Calu3 (cell line): Measurements from ENCODE around the gene IL21. TPM values are rescaled to one million over a fixed set of nuclear protein-coding genes. Genes with fewer than 3 reads are reported as not detected.

ENCODE experiments used
- BruUV-seq: library from RNA; stranded (reverse); fragments of 400-500 nt; replicated peaks from 2 replicates; lab custom pipeline; 2021; lab: Mats Ljungman, UMichigan
- CTCF ChIA-PET: fragments of 300-600 bp; sonication (Branson Sonifier 250); formaldehyde crosslinking; loops from one replicate; lab custom pipeline; 2022; ENCODE audit warnings: antibody characterized with exemption; lab: Charles Lee
- DNase-seq: peaks from one replicate; pipeline ENCODE4 v3.0.0; 2022
- H3K27ac Mint-ChIP-seq: one replicate; pipeline ENCODE4 v1.8.0; 2022; ENCODE audit warnings: mixed read lengths; ENCODE audit not compliant: unreplicated experiment
- H3K27me3 Mint-ChIP-seq: one replicate; pipeline ENCODE4 v1.8.0; 2022; ENCODE audit warnings: mixed read lengths; ENCODE audit not compliant: unreplicated experiment
- H3K36me3 Mint-ChIP-seq: one replicate; pipeline ENCODE4 v1.8.0; 2022; ENCODE audit warnings: mild to moderate bottlenecking, moderate library complexity, mixed read lengths; ENCODE audit not compliant: insufficient read depth, unreplicated experiment
- H3K4me1 Mint-ChIP-seq: one replicate; pipeline ENCODE4 v1.8.0; 2022; ENCODE audit warnings: mild to moderate bottlenecking, low read depth, mixed read lengths; ENCODE audit not compliant: unreplicated experiment
- H3K4me3 Mint-ChIP-seq: one replicate; pipeline ENCODE4 v1.8.0; 2022; ENCODE audit warnings: mild to moderate bottlenecking, low read depth, moderate library complexity, mixed read lengths; ENCODE audit not compliant: unreplicated experiment
- H3K9me3 Mint-ChIP-seq: one replicate; pipeline ENCODE4 v1.8.0; 2022; ENCODE audit warnings: low read depth, mixed read lengths; ENCODE audit not compliant: unreplicated experiment
- CTCF ChIP-seq: fragments of 200-600 bp; IDR thresholded peaks from one replicate; pipeline ENCODE4 v1.8.0; 2022; ENCODE audit warnings: antibody characterized with exemption; ENCODE audit not compliant: unreplicated experiment
- intact Hi-C: fragments of 100-400 bp; cut with micrococcal nuclease; formaldehyde crosslinking; loops from one replicate; pipeline ENCODE4 v1.10.0; 2022; ENCODE audit not compliant: unreplicated experiment
- total RNA-seq: library from RNA; stranded (reverse); gene quantifications from 2 replicates; pipeline ENCODE4 v1.2.3, GENCODE V29; 2022

The IL21 gene
- total RNA-seq, 1 experiment from 2014 or later: not detected

GRCh38 chr4:122614621-122615020 is 6.2 kb downstream of the IL21 start:
- BruUV-seq: no TSS peak
- Mint-ChIP-seq H3K4me3 (no peak overlapping the region), H3K27ac (no peak overlapping the region), H3K9me3 (no peaks in the 10 kb centered on the region), H3K4me1 (no peaks in the 10 kb centered on the region), H3K27me3 (no peaks in the 10 kb centered on the region), H3K36me3 (no peaks in the 10 kb centered on the region)
- CTCF ChIA-PET: no interaction called here
- no peak for TF ChIP-seq CTCF
- DNase-seq: no peak
- intact Hi-C loops: no loop called here

GRCh38 chr4:122612540-122612939 is 8.3 kb downstream of the IL21 start:
- TF ChIP-seq CTCF: no peak
- Mint-ChIP-seq H3K27ac (no peak overlapping the region), H3K36me3 (no peaks in the 10 kb centered on the region), H3K4me3 (no peak overlapping the region), H3K9me3 (no peaks in the 10 kb centered on the region), H3K4me1 (no peaks in the 10 kb centered on the region), H3K27me3 (no peaks in the 10 kb centered on the region)
- CTCF ChIA-PET: no interaction called here
- no peak for DNase-seq
- BruUV-seq: no TSS peak
- intact Hi-C loops: no loop called here

GRCh38 chr4:122606364-122607043 is 14.4 kb downstream of the IL21 start:
- H3K27me3 Mint-ChIP-seq: peaks cover 5% of the 10 kb centered on the region
- no peak for DNase-seq
- intact Hi-C loops: no loop called here
- no peak for TF ChIP-seq CTCF
- H3K4me3 Mint-ChIP-seq: no peak overlapping the region
- H3K36me3 Mint-ChIP-seq: no peaks in the 10 kb centered on the region
- BruUV-seq: no TSS peak
- H3K27ac Mint-ChIP-seq: no peak overlapping the region
- no peaks in the 10 kb centered on the region for H3K9me3 Mint-ChIP-seq
- CTCF ChIA-PET: no interaction called here
- H3K4me1 Mint-ChIP-seq: no peaks in the 10 kb centered on the region

GRCh38 chr4:122604146-122604545 is 16.7 kb downstream of the IL21 start:
- Mint-ChIP-seq H3K36me3 (no peaks in the 10 kb centered on the region), H3K27me3 (peaks cover 13% of the 10 kb centered on the region), H3K27ac (no peak overlapping the region), H3K9me3 (no peaks in the 10 kb centered on the region), H3K4me1 (no peaks in the 10 kb centered on the region), H3K4me3 (no peak overlapping the region)
- intact Hi-C loops: loop anchor here (5.0 kb wide), 1 partner anchor 48 kb away; no protein-coding TSS in a partner anchor
- CTCF ChIA-PET: interaction anchor here (1.2 kb wide), 1 partner anchor 113 kb away, joined by 3 read pairs; no protein-coding TSS in a partner anchor
- DNase-seq: no peak
- no TSS peak for BruUV-seq
- no peak for TF ChIP-seq CTCF
